Upper lobe of right lung (tissue), 1 donor: ENCODE data around the gene AVPR1B. TPM values are rescaled to one million over a fixed set of nuclear protein-coding genes. Genes with fewer than 3 reads are reported as not detected.
"Not testable (repeated sequence)": the region's sequence is repeated elsewhere in the genome, so short reads cannot be mapped to it uniquely, and the experiment has no call there.

Experiments
- ATAC-seq: fragments of 200-7000 bp; cut with Tn5 transposase; one replicate; pipeline ENCODE4 v1.9.1; 2020; ENCODE audit warnings: mild to moderate bottlenecking, moderate library complexity
- DNase-seq: peaks from one replicate; pipeline ENCODE4 v3.0.0-alpha.2; 2020
- H3K27ac ChIP-seq: fragments of 200-600 bp; one replicate; pipeline ENCODE4 v1.8.0; 2022
- H3K27me3 ChIP-seq: fragments of 200-600 bp; one replicate; pipeline ENCODE4 v1.8.0; 2022; ENCODE audit warnings: mild to moderate bottlenecking
- H3K36me3 ChIP-seq: fragments of 200-600 bp; one replicate; pipeline ENCODE4 v1.8.0; 2022
- H3K4me1 ChIP-seq: fragments of 200-600 bp; one replicate; pipeline ENCODE4 v1.8.0; 2022
- H3K4me3 ChIP-seq: fragments of 200-600 bp; one replicate; pipeline ENCODE4 v1.8.0; 2022; ENCODE audit warnings: mild to moderate bottlenecking
- H3K9me3 ChIP-seq: fragments of 200-600 bp; one replicate; pipeline ENCODE4 v1.8.0; 2022
- intact Hi-C: fragments of 100-400 bp; cut with DNase I; formaldehyde crosslinking; loops from one replicate; pipeline ENCODE4 v1.11.0; 2022
- total RNA-seq: library from RNA; stranded (reverse); fragmentation: NEBNext Ultra II Directional; extraction: Animal tissue kit (Norgen Biotek cat#: 25700); gene quantifications from one replicate; pipeline ENCODE4 v1.2.1, GENCODE V29; 2021
- TF ChIP-seq, protein P1 (sequence below): fragments of 200-600 bp; IDR thresholded peaks from one replicate; pipeline ENCODE4 v1.8.0; 2022; ENCODE audit warnings: antibody characterized with exemption
- donor health status: DM: no; HTN: yes; CAD: no; lungs with severe emphysema.

Gene AVPR1B
- total RNA-seq, 1 donor from 2014 or later = not detected

- no peak overlapping the region for H3K4me3 ChIP-seq
- intact Hi-C loops = no loop called here
- ATAC-seq = peak; percentile 81
- peaks cover 4% of the 10 kb centered on the region for H3K4me1 ChIP-seq
- H3K9me3 ChIP-seq = no peaks in the 10 kb centered on the region
- H3K27me3 ChIP-seq = no peaks in the 10 kb centered on the region
- TF ChIP-seq, protein P1, sequence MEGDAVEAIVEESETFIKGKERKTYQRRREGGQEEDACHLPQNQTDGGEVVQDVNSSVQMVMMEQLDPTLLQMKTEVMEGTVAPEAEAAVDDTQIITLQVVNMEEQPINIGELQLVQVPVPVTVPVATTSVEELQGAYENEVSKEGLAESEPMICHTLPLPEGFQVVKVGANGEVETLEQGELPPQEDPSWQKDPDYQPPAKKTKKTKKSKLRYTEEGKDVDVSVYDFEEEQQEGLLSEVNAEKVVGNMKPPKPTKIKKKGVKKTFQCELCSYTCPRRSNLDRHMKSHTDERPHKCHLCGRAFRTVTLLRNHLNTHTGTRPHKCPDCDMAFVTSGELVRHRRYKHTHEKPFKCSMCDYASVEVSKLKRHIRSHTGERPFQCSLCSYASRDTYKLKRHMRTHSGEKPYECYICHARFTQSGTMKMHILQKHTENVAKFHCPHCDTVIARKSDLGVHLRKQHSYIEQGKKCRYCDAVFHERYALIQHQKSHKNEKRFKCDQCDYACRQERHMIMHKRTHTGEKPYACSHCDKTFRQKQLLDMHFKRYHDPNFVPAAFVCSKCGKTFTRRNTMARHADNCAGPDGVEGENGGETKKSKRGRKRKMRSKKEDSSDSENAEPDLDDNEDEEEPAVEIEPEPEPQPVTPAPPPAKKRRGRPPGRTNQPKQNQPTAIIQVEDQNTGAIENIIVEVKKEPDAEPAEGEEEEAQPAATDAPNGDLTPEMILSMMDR = no peak
- peak overlapping the region; percentile 8 for H3K27ac ChIP-seq
- H3K36me3 ChIP-seq = no peaks in the 10 kb centered on the region
- no peak for DNase-seq
Measured at GRCh38 chr1:206067486-206068227, 49.5 kb downstream of the AVPR1B start.

GRCh38 chr1:206066479-206067171, 50.6 kb downstream of the AVPR1B start:
- Histone ChIP-seq H3K27me3 (no peaks in the 10 kb centered on the region), H3K9me3 (no peaks in the 10 kb centered on the region), H3K36me3 (no peaks in the 10 kb centered on the region), H3K4me3 (no peak overlapping the region), H3K4me1 (peaks cover 4% of the 10 kb centered on the region), H3K27ac (no peak overlapping the region)
- TF ChIP-seq, protein P1 = no peak
- no peak for DNase-seq
- intact Hi-C loops = no loop called here
- ATAC-seq = peak; percentile 72

DNA sequence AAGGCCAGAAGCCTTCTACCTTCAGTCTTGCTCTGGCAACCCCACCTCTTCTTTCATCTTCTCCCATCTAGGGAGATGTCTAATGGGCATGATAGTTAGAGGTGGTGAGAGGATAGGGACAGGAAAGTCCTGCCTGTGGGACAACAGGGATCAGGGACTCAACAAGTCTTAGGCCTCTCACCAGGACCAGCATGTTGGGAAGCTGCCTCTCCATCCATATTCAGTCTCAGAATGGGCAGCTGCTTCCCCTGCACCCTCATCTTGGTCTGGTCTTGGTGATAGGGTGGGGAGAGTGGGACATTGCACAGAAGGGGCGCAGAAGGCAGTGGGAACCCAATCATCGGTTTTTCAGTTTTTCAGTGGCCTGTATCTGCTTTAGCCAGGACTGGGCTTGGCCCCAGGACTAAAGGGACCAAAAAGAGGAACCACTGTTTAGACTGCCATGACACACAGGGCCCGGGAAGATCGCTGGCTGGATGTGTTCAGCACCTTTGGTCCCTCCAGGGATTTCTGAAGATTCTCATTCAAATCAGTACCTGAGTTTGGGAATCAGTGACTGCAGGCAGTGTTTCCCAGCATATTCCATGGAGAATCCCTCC, 51.5 kb downstream of the AVPR1B start:
- Histone ChIP-seq H3K27me3 (no peaks in the 10 kb centered on the region), H3K4me1 (peaks cover 4% of the 10 kb centered on the region), H3K27ac (no peak overlapping the region), H3K4me3 (no peak overlapping the region), H3K9me3 (no peaks in the 10 kb centered on the region), H3K36me3 (no peaks in the 10 kb centered on the region)
- intact Hi-C loops = no loop called here
- no peak for ATAC-seq
- DNase-seq = no peak
- TF ChIP-seq, protein P1 = no peak

GRCh38 chr1:206064501-206064900, 52.7 kb downstream of the AVPR1B start:
- DNase-seq, intact Hi-C loops, H3K4me3 ChIP-seq, H3K4me1 ChIP-seq, H3K36me3 ChIP-seq, H3K27me3 ChIP-seq, H3K27ac ChIP-seq, H3K9me3 ChIP-seq, ATAC-seq: not testable (repeated sequence)

DNA sequence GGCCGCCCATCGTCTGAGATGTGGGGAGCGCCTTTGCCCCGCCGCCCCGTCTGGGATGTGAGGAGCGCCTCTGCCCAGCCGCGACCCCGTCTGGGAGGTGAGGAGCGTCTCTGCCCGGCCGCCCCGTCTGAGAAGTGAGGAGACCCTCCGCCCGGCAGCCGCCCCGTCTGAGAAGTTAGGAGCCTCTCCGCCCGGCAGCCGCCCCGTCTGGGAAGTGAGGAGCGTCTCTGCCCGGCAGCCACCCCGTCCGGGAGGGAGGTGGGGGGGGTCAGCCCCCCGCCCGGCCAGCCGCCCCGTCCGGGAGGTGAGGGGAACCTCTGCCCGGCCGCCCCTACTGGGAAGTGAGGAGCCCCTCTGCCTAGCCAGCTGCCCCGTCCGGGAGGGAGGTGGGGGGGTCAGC, 53.2 kb downstream of the AVPR1B start:
- ATAC-seq, H3K4me3 ChIP-seq, DNase-seq, H3K27me3 ChIP-seq, intact Hi-C loops, H3K4me1 ChIP-seq, H3K9me3 ChIP-seq, H3K27ac ChIP-seq, H3K36me3 ChIP-seq: not testable (repeated sequence)

GRCh38 chr1:206062464-206062863, 54.7 kb downstream of the AVPR1B start:
- ATAC-seq (no peak), DNase-seq (no peak)
- Histone ChIP-seq H3K9me3 (no peaks in the 10 kb centered on the region), H3K27ac (no peak overlapping the region), H3K36me3 (no peaks in the 10 kb centered on the region), H3K4me1 (peaks cover 4% of the 10 kb centered on the region), H3K27me3 (no peaks in the 10 kb centered on the region), H3K4me3 (no peak overlapping the region)
- intact Hi-C loops = no loop called here
- TF ChIP-seq, protein P1 = no peak
